Gastrocnemius medialis (tissue), 4 donors: ENCODE results near the gene TSHZ1.

Experiments
- CTCF ChIP-seq, 5 experiments: fragments of 450-650 bp in 3 of 5; fragments of 200-600 bp in 2 of 5; sonication (generic) in 2 of 5; IDR thresholded peaks in 4 of 5; conservative IDR thresholded peaks in 1 of 5; 1 replicate in 4 of 5; 2 replicates in 1 of 5; pipeline ENCODE4 v1.5.1; 2016 to 2019; ENCODE audit warnings: antibody characterized with exemption in 5 of 5, mild to moderate bottlenecking in 3 of 5, moderate library complexity in 3 of 5
- POLR2A ChIP-seq, 2 donors: fragments of 450-650 bp; IDR thresholded peaks; one replicate each; pipeline ENCODE4 v1.6.1; 2017; ENCODE audit warnings: antibody characterized with exemption in 2 of 2, mild to moderate bottlenecking in 2 of 2, moderate library complexity in 2 of 2

DNA sequence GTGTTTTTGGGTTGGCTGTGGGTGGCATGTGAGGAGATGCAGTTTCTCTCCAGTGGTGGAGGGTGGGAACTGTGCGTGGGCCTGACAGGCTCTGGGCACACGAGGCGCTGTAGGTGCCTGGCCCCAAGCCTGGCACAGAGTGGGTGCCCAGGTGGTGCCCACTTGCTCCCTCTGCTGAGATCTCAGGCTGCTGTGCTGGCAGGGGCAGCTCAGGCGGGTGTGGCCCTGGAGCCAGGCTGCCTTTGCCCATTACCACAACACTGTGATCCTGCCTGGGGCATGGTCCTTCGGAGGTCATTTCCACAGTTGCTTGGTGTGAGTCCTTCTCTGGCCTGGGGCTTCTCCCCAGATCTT, 20.4 kb downstream of the TSHZ1 start:
- TF ChIP-seq CTCF (IDR thresholded peaks at IDR 0.05 in 4 of 5, conservative IDR thresholded peaks at IDR 0.05 in 1 of 5) (no peak), POLR2A (IDR thresholded peaks at IDR 0.05) (no peak)
